Renal cortex interstitium (tissue), 15 donors: ENCODE measurements around the gene PRRG4. TPM values are rescaled to one million over a fixed set of nuclear protein-coding genes. Genes with fewer than 3 reads are reported as not detected.
"Not testable (repeated sequence)": the region's sequence is repeated elsewhere in the genome, so short reads cannot be mapped to it uniquely, and the experiment has no call there.

Experiments
- DNase-seq, 11 donors: peaks; one replicate each; pipeline ENCODE4 v3.0.0-alpha.2; 2013; ENCODE audit warnings: low read depth in 9 of 11, low spot score in 4 of 11; ENCODE audit errors: extremely low read depth in 1 of 11
- long read RNA-seq, 16 experiments: transcript quantifications; one replicate each; lab custom pipeline, GENCODE V29; 2026
- polyA plus RNA-seq, 3 donors: library from polyadenylated mRNA; unstranded; fragments of 120-200 nt; gene quantifications; one replicate each; pipeline ENCODE4 v1.2.1, GENCODE V29; 2013; ENCODE audit not compliant: insufficient read length in 3 of 3

The PRRG4 gene
- 1 to 10 TPM; 4.9 to 7.9 (median 6.5) TPM for polyA plus RNA-seq
- long read RNA-seq, donor 1, full-length matches to known transcripts, result 1 of 1 reads
- long read RNA-seq, donor 1, partial matches to known transcripts, result 0 of 1 reads
- long read RNA-seq, donor 1, other reads (novel, unspliced or antisense), result 0 of 1 reads
- long read RNA-seq, donor 2, result 0 reads
- long read RNA-seq, donor 3, full-length matches to known transcripts, result 2 of 2 reads
- long read RNA-seq, donor 3, partial matches to known transcripts, result 0 of 2 reads
- long read RNA-seq, donor 3, other reads (novel, unspliced or antisense), result 0 of 2 reads
- long read RNA-seq, donor 4, full-length matches to known transcripts, result 1 of 1 reads
- long read RNA-seq, donor 4, partial matches to known transcripts, result 0 of 1 reads
- long read RNA-seq, donor 4, other reads (novel, unspliced or antisense), result 0 of 1 reads
- long read RNA-seq, donor 5, result 0 reads
- long read RNA-seq, donor 6, result 0 reads
- long read RNA-seq, donor 7, result 0 reads
- long read RNA-seq, donor 8, full-length matches to known transcripts, result 3 of 3 reads
- long read RNA-seq, donor 8, partial matches to known transcripts, result 0 of 3 reads
- long read RNA-seq, donor 8, other reads (novel, unspliced or antisense), result 0 of 3 reads
- long read RNA-seq, donor 9, result 0 reads
- long read RNA-seq, donor 10, result 0 reads
- long read RNA-seq, donor 11, result 0 reads
- long read RNA-seq, donor 12, result 0 reads
- long read RNA-seq, donor 13, result 0 reads
- long read RNA-seq, donor 14, full-length matches to known transcripts, result 1 of 1 reads
- long read RNA-seq, donor 14, partial matches to known transcripts, result 0 of 1 reads
- long read RNA-seq, donor 14, other reads (novel, unspliced or antisense), result 0 of 1 reads
- long read RNA-seq, donor 15, result 0 reads
- long read RNA-seq, donor 16, full-length matches to known transcripts, result 1 of 1 reads
- long read RNA-seq, donor 16, partial matches to known transcripts, result 0 of 1 reads
- long read RNA-seq, donor 16, other reads (novel, unspliced or antisense), result 0 of 1 reads

- peak in 8 of 11 donors; percentile 28 to 47 (median 40) for DNase-seq
Measured at GRCh38 chr11:32829680-32830412, at the start of gene PRRG4. Gene PRRG4 (plus strand): TSS chr11:32829927. CDS start chr11:32830530, 603 bp downstream.

GRCh38 chr11:32780839-32781238 lies 48.9 kb upstream of the PRRG4 start:
- not testable (repeated sequence) for DNase-seq

GRCh38 chr11:32781721-32782120 lies 48.0 kb upstream of the PRRG4 start:
- no peak for DNase-seq

- DNase-seq, result no peak
Measured at GRCh38 chr11:32785262-32785661, 44.5 kb upstream of the PRRG4 start.

GRCh38 chr11:32786811-32787210 lies 42.9 kb upstream of the PRRG4 start:
- DNase-seq, result no peak

GRCh38 chr11:32790916-32791315 lies 38.8 kb upstream of the PRRG4 start:
- no peak for DNase-seq

- peak in 2 of 11 donors; percentile 5 to 7 for DNase-seq
Measured at GRCh38 chr11:32792111-32792947, 37.4 kb upstream of the PRRG4 start.

- peak; percentile 13 to 66 (median 42) for DNase-seq
Measured at GRCh38 chr11:32792948-32793475, 36.7 kb upstream of the PRRG4 start.

- DNase-seq, result no peak
Measured at GRCh38 chr11:32794439-32794838, 35.3 kb upstream of the PRRG4 start, which contains the start of gene CCDC73. Gene CCDC73 (minus strand): TSS chr11:32794662. CDS start chr11:32760243, 34,419 bp downstream.

GRCh38 chr11:32796425-32796824 lies 33.3 kb upstream of the PRRG4 start:
- DNase-seq, result no peak

- DNase-seq, result peak in 7 of 11 donors; percentile 40 to 67 (median 61)
Measured at GRCh38 chr11:32809313-32809712, 20.4 kb upstream of the PRRG4 start.

- DNase-seq, result no peak
Measured at GRCh38 chr11:32817181-32817851, 12.4 kb upstream of the PRRG4 start.

GRCh38 chr11:32817852-32818183 lies 11.9 kb upstream of the PRRG4 start:
- DNase-seq, result no peak

- DNase-seq, result no peak
Measured at GRCh38 chr11:32819187-32819586, 10.5 kb upstream of the PRRG4 start.

- DNase-seq, result no peak
Measured at GRCh38 chr11:32820497-32820896, 9.2 kb upstream of the PRRG4 start.

GRCh38 chr11:32821517-32821916 lies 8.2 kb upstream of the PRRG4 start:
- DNase-seq, result no peak

- no peak for DNase-seq
Measured at GRCh38 chr11:32821917-32822560, 7.7 kb upstream of the PRRG4 start.
